ENCODE data around the gene SETBP1.

SETBP1 gene

DNA sequence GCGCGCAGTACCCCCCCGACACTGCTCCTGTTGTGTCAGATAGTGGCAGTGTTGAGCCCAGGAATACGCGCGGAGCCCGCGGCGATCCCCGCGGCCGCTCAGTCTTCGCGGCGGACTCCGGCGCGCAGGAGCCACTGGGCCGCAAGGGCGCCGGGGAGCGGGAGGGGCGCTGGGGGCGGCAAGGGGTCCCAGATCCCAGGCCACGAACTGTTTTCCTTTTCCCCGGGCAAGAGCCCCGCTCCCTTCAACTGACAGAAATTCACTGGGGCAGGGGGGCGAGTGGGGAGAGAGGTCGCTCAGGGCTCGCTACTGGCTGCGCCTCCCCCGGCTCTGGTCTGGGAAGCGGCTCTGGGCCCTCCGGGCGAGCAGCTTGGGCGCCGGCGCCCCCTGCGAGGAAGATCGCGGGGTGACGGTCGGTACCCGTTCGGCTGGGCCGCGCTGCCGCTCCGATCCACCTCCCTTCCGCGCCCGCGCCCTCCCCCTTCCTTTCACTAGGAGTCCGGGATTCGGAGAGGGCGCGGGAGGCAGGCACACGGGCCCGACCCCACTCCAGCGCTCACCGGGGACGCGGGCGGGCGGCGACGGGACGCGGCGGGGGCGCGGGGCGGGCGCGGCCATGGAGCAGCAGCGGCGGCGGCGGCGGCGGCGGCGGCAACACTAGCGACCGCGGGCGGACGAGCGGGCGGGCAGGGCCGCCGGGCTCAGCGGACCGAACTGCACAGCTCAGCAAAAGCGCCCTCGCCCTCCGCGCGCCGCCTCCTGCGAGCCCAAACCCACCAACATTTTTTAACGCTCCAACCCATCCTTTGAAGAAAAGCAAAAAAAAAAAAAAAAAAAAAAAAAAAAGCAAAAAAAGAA lies 1.4 kb upstream of the SETBP1 start:
- no peak for DNase-seq (ENCODE audit: low read depth)

DNA sequence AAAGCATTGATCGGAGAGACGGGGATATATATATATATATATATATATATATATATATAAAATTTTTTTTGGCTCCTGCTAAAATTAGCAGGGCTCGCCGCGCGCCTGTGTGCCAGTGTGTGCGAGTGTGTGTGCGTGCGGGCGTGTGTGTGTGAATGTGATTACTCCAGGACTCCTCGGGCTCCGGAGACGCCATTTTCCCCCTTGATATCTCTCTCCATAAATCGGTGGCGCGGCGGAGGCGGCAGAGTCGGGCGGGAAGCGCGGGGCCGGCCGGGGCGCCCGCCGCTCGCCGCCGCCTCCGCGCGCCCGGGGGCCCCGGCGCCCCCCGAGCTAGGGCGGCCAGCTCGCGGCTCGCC lies 795 bp upstream of the SETBP1 start:
- no peak for DNase-seq (ENCODE audit: low read depth)

DNA sequence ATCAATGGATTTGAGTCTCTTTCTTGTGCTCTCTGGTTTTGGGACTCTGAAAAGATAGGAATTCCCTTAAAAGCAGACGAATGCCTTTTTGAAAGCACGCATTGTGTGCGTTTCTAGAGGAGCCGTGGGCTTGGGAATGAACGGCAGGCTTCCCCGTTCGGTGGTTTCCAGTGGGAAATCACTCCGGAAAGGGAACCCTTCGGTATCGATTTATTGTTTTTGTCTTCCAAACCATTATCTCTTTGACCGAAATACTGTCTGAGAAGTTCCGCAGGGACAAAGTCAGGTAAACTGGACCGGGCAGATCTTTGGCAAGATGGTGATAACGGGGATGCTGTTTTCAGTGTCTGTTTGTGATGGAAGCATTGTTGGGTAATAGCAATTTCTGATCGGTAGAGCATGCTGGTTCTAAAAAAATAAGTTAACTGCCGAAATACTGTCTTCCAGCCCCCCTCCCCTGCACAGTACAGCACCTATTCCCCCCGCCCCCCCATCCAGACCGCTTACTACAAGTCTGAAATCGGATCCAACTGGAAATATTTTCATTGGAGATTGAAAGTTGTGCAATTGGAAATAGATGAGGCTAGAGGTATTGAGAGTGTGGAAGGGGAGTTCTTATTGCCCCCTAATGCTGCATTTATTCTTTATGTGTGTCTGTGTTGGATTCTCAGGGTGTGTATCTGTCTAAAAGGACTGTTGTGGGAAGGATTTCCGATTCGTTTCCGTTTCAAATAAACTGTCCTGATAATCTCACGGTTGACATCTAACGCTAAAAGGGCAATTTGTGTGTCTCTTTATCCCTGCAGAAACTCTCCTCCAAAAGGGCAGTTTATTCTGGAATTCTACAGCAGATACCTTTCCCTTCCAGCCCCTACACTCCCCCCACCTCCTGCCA lies 635 bp downstream of the SETBP1 start:
- DNase-seq (ENCODE audit: low read depth): no peak

DNA sequence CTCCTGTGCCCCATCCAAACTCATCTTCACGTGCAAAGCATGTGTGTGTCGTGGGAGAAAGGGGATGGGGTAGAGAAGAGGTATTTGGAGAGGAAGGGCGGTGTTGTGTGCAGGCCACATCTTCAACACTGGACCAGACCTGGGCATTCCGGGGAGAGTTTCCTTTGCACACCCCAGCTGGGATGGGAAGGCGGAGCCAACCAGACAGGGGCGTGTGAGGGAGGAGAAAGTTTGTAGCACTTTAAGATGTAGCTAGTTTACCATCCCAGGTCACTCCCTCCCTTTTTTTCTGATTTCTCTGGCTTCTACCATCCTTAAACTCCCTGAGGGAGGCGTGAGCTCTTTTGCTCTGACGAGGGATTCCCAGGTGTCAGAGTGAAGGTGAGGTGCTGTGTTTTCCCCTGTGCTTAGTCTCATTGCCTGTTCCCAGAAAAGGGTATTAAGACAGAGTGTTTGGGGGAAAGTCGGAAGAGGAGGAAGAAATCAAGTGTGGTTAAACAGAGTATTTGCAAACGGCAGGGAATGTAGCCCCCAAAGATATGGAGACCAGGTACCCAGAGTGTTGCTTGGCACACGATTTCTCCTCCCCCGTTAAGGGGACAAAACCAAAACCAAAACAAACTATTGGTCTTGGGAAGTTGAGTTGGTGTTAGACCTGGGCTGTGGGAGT lies 1.6 kb downstream of the SETBP1 start:
- DNase-seq (ENCODE audit: low read depth): no peak

DNA sequence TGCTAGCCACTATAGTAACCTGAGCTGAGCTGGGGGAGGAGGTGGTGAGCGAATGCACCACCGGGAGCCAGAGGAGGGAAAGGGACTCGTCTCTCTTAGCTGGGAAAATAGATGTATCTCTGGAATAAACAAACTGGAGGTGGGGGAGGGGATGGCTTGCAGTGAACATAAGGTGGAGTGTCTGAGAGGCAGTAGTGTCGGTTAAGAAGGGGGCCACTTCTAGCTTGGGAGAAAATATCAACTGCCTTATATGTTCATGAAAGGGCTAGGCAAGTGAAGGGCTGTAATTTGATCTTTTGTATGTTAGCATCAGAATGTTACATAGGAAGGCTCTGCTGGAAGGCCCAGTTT lies 2.2 kb downstream of the SETBP1 start:
- DNase-seq (ENCODE audit: low read depth): no peak

DNA sequence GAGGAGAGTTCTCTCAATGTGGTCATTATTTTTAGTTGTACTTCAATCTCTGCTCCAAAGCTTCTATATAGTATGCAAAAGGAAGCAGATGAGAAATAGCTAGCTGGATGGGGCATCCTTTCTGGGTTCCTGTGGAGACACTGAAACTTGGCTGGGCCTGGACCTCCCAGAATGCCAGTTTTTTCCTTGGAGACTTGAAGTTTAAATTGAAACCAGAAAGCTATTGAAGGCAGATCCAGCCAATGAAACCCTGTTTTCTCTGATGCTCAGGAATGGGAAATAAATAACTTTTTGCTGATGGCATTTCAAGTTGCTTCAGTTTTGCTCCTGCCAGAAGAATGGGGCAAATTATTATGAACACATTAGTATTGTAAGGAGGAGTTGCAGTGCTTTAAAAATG lies 2.9 kb downstream of the SETBP1 start:
- DNase-seq (ENCODE audit: low read depth): no peak

DNA sequence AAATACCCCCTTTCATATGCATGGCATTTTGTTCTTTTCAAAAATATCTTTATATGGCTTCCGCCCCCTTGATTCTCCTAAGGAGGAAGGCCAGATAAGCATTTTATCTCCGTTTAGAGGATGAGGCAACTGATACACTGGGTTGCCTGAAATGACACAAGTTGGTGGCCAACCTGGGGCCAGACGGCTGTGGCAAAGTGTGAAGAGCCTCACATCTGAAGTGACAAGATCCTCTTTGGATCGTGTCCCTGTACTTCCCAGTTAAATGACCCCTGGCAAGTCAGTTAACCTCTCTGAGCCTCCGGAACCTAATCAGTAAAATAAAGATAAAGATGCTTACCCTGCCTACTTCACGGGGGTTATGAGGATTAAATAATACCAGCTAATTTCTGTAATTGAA lies 4.6 kb downstream of the SETBP1 start:
- DNase-seq (ENCODE audit: low read depth): no peak

DNA sequence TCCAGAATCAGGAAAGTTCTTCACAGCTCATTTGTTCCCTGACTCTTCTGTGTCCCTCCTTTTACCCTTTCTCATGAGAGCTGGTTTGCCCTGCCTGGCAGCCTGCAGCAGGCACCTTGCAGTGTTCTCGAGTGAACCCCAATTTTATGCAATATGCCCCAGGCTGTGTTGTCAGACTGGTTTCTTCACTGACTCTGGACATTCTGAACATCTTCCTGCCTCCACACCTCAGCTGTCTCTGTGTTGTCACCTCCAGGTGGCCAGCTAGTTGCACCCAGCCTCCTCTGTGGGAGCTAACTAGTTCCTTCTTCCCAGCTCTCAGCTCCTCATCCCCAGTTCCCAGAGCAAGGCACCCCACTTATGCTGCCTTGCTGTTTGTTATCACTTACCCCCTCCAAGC lies 5.5 kb downstream of the SETBP1 start:
- DNase-seq (ENCODE audit: low read depth): no peak

DNA sequence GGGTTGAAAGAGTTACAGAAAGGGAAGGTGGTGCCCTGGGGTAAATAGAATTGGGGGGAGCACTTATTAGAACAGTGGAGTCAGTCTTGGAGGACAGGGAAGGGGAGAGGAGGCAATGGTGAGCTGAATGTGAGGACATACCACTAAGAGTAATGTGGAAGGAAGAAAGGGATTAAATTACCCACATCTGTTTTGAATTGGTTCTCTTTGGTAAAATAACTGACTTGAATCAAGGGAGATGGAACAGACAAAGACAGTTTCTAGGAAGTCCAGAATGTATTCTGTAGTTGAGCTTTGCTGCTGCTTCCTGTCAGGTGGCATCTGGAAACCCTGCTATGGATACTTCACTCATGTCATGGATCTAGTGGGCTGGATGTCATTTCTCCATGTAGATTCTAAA lies 6.7 kb downstream of the SETBP1 start:
- DNase-seq (ENCODE audit: low read depth): no peak

DNA sequence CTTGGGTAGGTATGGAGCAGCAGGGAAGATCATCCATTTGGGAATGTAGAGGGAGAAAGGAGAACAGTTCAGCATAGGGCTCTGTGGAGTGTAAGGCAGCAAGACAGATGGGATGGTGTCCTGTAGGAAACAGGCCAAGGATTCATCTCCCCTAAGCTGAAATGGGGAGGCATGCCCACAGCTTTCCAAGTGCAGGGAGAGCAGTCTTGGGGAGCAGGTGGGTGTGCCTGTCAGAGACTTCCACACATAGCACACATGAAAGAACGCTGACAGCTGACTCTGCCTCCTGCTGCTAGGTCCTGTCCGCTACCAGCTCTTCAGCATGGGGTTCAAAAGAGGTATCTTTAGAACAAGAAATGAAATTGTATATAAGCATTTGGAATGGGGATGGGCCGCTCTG lies 9.0 kb downstream of the SETBP1 start:
- no peak for DNase-seq (ENCODE audit: low read depth)

DNA sequence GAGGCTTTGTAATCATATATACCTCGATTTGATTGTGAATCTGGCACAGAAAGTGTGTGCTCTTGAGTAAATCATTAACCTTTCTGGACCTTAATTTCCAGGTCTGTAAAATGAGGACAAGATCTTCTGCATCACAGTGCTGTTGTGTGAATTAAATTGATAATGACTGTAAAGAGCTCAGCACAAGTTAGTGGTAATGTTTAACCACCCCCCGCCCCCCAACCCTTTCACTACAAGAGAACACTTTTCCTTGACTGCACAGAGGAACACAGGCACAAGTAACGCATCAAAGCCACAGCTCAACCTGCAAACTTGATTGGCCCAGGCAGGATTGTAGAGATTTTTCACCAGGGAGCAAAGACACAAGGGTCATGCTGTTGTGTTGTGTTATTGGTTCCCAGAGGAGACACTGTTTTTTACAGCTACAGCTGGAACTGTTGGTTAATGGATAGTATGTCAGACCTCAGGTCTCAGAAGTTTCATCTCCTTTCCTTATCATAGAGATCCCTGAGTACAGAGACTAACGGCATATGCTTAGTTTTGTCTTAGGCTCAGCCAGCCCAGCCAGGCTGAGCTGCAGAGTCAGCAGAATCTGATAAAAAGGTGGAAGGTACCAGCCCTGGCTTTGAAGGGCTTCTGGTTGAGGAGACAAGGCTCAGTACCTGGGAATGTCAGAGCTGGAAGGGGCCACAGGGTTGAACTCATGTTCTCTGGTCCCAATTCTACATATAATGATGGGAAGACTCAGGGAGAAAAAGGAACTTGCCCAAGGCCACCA lies 10.6 kb downstream of the SETBP1 start:
- DNase-seq (ENCODE audit: low read depth): no peak

DNA sequence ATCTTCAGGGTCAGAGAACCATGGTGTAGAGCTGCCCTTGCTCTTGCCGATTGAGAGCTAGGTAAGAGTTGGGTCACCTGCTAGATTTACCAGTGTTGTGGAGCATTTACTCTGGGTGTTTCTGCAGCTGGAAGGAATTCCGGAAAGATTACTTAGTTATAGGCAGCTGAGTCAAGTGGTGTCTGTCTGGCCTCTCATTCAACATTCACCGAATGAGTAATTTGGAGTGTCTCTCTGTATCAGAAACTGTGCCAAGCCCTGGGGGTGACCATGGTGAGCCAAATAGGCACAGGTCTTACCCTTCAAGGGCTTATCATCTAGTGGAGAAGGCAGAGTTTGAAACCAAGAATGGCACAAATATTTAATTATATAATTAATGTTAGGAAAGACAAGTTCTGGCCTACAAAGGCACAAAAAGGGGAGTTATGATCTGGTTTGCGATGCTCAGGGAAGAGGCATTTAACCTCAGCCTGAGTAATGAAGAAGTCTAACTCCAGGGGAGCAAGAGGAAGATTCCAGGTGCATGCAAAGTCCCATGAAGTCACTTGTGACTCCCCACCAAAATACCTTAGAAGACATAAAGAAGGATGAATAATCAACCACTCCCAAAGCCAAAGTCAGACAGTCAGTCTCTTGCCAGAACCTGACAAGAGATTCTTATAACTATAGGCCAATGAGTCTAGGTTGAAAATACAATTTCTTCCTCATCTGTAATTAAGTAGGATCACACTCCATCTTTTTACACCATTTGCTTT lies 12.5 kb downstream of the SETBP1 start:
- no peak for DNase-seq (ENCODE audit: low read depth)

DNA sequence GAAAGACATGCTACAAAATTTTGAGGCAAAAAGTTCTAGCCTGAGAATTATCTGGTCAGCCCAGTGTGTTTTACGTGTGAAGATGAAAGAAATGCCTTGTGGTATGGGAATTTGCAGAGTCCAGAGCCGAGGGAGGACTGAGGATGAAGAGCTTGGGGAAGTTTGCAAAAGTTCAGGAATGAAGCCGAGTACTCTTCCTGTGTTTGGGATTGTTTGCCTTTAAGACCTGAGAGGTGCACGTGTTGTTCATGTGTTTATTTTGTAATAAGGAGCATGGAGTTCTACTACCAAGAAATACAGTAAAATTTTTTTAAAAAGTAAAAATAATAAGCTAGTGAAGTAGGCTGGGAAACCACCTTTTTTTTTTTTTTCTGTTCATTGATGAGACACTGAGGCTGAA lies 14.8 kb downstream of the SETBP1 start:
- DNase-seq (ENCODE audit: low read depth): no peak

DNA sequence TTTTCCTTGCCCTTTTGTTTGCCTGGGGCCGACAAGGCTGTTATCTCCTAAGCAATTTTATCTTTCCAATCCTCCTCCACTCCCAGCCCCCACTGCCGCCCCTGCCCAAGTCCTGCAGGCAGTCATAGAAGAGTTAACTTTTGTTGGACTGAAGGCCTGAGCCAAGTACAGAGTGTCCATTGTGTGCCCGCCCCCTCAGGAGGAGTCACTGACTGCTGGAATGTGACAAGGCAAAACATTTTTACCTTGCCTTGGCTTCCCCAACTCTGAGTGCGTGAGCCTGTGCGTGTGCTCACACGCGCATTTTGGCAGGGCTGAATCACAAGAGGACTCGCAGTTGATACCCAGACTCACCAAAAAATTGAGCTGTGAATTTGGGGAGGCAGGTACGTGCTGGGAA lies 16.2 kb downstream of the SETBP1 start:
- no peak for DNase-seq (ENCODE audit: low read depth)

DNA sequence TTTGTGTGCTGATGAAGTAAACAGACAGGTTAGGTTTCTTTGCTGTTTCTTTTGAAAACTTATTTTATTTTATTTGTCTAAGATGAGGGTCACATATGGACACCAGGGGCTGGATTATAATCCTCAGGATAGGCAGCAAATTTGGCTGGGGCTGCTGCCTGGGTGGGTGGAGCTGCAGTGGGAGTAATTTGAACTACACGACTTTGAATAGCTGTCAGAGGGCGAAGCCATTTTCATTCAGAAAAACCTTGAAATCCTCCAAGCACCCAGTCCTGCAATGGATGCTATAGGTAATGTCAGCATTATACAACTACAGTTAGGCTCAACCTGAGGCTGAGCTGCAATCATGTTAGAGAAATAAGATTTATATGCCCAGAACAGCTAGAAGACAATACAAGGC lies 16.6 kb downstream of the SETBP1 start:
- no peak for DNase-seq (ENCODE audit: low read depth)

DNA sequence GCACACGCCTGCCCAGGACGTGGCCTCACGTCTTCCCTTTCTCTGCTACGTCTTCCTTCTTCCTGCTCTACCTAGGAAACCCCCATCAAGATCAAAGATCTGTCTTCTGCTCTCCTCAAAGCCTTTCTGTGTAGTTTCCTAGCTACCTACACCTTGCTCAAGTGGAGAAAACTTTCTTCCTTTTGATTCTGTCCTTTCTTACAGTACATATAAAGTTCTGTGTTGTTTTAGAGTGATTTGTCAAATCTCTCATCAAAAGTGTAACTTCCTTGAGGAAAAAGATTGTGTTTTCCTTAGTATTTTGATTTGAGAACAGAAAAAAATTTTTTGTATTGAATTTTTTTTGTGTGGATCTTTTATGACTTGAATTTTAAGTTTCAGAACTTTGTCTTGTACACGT lies 17.8 kb downstream of the SETBP1 start:
- DNase-seq (ENCODE audit: low read depth): no peak

DNA sequence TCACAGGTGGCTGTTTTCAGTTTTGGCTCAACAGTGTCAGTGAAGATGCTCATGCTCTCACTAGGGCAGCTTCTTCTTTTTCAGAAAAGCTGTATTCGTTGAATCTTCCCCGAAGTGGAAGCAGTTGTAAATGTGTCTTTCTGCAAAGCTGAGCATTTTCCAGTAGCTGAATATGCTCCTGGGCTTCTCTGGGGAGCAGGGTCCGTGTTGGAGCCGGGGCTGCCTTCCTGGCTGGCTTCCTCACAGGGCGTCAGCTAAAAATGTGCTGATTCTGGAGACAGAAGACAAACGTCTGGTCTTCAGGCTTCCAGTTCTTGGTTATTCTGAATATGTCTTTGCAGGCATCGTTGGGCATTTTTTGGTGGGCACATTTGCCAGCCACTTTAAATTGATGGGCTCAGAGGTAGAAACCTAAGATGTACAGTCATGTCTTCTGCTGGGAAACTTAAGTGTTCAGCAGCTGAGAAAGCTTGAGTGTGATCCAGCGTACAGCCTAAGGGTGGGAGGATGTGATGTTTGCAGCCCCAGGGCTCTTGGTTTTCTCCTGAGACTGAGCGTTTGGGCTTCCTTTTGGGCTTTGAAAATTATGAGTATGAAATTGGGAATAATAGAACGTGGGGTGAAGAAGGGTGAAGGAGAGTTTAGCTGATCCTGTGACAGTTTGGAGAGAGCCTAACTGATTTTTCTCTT lies 19.0 kb downstream of the SETBP1 start:
- DNase-seq (ENCODE audit: low read depth): no peak

DNA sequence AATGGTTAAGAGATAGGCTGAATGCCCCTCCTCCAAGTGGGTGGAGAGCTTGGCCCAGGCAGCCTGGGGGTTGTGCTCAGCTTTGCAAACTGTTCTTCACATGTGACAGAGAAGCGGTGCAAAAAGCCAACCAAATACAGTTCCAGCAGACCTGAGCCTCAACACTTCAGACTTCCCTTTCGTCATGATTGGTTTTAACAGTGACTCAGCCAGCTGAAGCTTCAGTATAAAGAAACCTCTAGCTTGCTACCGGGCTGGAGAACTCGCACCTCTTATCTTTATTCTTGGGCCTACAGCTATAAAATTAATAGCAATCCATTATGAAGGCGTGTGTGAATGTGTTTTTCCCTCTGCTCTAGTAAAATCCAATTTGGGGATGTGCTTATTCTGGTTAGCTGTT lies 20.0 kb downstream of the SETBP1 start:
- DNase-seq (ENCODE audit: low read depth): no peak

DNA sequence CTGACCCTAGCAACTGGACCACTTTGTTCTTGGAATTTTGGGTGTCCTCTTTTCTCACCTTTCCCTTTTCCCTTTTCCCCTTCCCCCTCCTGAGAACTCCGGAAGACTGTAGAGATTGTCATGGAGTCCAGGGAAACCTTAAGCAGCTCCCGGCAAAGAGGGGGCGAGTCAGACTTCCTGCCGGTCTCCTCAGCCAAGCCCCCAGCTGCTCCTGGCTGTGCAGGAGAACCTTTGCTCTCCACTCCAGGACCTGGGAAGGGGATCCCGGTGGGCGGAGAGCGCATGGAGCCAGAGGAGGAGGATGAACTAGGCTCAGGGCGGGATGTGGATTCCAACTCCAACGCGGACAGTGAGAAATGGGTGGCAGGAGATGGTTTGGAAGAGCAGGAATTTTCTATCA lies 20.5 kb downstream of the SETBP1 start:
- DNase-seq (ENCODE audit: low read depth): no peak

DNA sequence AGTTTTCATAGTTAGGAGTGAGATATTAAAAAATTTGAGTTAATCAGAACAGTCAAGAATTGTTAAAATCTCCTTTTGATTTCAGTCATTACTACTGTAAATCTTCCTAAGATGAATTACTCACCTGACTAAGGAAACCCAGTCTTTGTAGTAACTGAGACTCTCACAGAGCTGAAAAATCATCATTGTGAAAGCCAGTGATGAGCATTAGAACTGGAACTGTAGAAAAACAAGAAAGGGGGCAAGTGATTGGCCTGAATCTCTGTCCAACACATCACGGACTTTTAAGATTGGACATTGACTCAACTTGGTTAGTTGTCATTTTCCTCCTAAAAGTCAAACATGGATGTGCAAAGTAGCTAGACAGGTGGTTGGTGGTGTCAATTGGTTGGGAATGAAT lies 21.9 kb downstream of the SETBP1 start:
- DNase-seq (ENCODE audit: low read depth): no peak

All from GM04503 (cell line).